HG03342 (cell line): Measurements from ENCODE around the gene CHKB.

Source experiments
- ATAC-seq: cut with Tn5 transposase; IDR thresholded peaks from one replicate; pipeline ENCODE4 v1.9.1; 2021; ENCODE audit warnings: mild to moderate bottlenecking, moderate library complexity; ENCODE audit not compliant: unreplicated experiment

Gene CHKB

GRCh38 chr22:50575426-50575941 lies 7.2 kb downstream of the CHKB start:
- ATAC-seq, result no peak

GRCh38 chr22:50574383-50574755 lies 8.3 kb downstream of the CHKB start:
- ATAC-seq, result no peak

GRCh38 chr22:50573491-50574382 lies 8.9 kb downstream of the CHKB start:
- ATAC-seq, result no peak

DNA sequence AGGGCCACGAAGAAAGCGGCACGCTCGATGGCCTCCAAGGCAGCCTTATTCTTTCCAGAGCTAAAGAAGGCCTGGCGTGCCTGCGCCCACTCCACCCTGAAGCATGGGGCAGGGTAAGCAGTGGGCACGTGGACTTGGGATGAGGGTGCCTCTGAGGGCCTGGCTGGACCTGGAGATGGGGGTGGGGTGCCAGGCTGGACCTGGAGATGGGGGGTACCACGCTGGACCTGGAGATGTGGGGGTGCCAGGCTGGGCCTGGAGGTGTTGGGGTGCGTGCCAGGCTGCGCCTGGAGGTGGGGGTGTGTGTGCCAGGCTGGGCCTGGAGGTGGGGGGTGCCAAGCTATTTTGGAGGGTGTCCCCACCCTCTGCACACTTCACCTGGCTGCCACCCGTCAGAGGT lies 9.7 kb downstream of the CHKB start:
- ATAC-seq, result no peak

GRCh38 chr22:50571264-50572175 lies 11.1 kb downstream of the CHKB start:
- ATAC-seq, result no peak

DNA sequence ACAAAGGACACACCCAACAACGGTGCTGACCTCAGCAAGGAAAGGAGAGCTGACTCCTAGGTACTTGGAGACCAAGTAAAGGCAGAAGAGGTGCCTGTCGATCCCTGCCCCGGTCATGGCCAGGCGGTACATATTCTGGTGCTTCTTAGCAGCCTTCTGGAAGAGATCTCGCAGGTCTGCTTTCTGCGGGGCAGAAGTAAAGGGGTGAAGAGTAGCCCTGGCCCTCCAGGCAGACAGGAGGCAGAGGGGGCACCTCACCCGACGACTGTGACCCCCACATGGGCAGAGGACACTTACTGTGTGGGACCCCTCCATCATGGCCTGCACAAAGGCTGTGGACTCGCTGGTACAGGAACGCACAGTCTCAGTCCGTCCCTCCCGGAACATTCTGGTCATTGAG lies 11.8 kb downstream of the CHKB start:
- ATAC-seq, result no peak

DNA sequence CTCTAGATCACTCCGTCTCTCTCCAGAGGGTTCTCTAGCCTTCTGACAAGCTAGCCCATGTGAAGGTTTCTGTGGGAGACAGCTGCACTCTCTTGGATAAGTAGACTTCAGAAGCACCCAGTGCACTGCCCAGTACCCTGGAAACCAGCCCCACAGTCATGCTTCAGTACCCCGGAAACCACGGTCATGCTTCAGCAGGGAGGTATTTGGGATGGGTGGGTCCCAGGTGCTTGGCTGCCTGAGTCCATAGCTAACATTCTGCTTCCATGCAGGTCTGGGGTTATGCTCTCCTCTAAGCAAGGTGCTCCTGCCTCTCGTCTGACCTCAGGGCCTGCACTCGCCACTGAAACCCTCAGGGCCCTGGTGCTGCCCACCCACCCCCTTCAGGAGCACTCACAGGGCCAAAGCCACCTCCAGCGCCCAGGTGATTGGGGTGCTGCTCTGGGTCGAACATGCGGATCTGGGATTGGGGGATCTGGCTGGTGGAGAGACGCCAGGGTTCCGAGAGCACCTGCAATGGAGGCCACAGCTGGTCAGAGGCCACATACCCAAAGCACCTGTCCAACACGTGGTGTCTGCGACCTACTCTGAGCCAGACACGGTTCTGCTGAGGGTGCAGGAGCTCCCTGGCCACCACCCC lies 12.6 kb downstream of the CHKB start:
- no peak for ATAC-seq

- no peak for ATAC-seq
Measured at GRCh38 chr22:50569041-50569459, 13.6 kb downstream of the CHKB start.

- no peak for ATAC-seq
Measured at GRCh38 chr22:50568626-50569025, 14.0 kb downstream of the CHKB start.

DNA sequence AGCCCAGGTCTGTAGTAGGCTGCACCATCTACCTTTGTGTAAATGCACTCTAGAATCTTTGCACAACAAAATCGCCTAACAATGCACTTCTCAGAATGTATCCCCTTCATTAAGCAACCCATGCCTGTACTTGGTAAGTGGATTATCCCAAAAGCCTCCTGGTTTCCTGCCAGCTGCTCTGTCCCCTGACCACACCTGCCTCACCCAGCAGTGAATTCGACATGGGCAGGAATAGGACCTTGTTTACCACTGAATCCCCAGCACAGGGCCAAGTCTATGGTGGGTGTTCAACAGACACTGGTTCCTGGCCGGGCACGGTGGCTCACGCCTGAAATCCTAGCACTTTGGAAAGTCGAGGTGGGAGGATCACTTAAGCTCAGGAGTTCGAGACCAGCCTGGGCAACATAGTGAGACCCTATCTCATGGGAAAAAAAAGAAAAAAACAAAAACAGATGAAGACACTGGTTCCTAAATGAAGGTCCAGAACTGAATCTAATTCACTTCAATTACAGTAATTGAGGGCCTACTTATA lies 14.9 kb downstream of the CHKB start:
- no peak for ATAC-seq

DNA sequence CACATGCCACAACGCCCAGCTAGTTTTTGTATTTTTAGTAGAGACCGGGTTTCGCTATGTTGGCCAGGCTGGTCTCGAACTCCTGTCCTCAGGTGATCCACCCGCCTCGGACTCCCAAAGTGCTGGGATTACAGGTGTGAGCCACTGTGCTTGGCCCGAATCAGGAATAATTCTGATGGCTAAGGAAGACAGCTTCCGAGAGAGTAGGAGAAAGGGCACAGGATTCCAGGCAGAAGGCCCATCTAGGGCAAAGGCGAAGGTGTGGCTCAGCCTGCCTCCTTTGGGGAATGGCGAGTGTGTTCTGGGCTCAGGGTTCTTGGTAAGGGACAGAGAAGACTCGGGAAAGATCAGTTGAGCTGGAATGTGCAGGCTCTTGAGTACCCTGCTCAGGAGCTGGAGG lies 18.4 kb downstream of the CHKB start:
- no peak for ATAC-seq

DNA sequence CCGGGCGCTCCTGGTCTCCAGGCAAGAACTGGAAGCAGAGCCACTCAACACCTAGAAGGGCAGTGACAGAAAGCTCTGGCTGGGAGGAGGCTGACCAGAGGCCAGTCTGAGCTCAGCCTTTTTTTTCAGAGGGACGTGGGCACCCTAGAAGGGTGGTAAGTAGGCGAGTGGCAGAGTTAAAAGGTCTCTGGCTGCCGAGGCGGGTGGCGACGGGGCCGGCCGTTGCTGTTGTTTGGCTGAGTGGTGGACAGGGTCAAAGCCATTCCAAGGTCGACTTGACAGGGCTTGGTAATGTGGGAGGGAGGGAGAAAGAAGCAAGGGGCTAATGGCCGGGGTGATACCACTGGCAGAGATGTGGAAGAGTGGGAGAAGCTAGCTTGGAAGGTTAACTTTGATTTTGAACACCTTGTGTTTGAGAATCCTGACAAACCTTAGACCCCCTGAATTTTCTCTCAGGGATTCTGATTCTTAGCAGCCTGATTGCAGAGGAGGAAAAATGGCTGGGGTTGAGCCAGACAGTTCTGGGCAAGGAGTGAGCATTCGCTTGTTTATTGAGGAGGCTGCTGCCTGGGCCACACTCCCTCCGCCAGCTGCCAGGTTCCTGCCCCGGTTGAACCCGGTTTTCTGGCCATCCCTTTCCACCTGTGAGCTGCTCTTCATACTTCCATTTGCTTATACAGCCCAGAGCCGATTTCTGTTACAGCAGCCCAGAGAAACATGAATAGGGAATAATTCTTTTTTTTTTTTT lies 19.1 kb downstream of the CHKB start:
- ATAC-seq, result peak; percentile 17

DNA sequence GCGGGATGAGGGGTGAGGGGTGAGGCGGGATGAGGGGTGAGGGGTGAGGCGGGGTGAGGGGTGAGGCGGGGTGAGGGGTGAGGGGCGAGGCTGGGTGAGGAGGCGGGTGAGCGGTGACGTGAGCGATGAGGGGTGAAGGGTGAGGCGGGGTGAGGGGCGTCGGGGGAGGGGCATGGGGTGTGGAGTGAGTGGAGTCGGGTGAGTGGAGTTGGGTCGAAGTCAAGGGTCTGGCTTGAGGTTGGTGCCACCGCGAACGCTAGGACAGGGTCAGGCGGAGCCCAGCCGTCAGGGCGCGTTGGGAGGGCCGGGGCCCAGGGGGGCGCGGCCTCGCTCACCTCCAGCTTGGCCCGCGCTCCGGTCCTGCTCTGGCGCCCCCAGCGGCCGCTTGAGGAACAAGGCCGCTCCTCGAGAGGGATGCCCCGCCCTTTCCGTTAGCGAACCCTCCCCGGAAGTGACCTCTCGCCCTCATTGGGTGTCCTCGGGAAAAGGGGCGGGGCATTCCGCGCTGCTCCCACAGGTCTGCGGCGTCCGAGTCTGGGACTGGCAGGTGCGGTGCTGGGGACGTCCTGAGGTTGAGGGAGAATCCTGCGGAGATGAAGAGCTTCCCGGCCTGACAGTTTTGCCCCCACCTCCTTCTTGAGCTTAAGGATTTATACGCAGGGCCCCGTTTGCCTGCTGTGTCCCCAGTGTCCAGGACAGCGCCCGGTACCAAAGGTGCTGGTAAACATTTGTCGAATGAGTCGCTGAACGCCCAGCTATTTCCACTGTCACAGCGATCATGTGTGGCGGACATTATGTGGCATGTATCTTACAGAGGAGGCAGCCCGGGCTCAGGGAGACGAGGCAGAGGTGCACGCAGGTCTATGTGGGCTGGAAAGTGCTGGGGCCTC lies 19.9 kb downstream of the CHKB start, which contains the start of gene SYCE3:
Gene SYCE3, minus strand, starts transcription at position 397 of the 890 bp plus-strand sequence. CDS start 6,514 bp downstream, outside the sequence.
- peak; percentile 79 for ATAC-seq

DNA sequence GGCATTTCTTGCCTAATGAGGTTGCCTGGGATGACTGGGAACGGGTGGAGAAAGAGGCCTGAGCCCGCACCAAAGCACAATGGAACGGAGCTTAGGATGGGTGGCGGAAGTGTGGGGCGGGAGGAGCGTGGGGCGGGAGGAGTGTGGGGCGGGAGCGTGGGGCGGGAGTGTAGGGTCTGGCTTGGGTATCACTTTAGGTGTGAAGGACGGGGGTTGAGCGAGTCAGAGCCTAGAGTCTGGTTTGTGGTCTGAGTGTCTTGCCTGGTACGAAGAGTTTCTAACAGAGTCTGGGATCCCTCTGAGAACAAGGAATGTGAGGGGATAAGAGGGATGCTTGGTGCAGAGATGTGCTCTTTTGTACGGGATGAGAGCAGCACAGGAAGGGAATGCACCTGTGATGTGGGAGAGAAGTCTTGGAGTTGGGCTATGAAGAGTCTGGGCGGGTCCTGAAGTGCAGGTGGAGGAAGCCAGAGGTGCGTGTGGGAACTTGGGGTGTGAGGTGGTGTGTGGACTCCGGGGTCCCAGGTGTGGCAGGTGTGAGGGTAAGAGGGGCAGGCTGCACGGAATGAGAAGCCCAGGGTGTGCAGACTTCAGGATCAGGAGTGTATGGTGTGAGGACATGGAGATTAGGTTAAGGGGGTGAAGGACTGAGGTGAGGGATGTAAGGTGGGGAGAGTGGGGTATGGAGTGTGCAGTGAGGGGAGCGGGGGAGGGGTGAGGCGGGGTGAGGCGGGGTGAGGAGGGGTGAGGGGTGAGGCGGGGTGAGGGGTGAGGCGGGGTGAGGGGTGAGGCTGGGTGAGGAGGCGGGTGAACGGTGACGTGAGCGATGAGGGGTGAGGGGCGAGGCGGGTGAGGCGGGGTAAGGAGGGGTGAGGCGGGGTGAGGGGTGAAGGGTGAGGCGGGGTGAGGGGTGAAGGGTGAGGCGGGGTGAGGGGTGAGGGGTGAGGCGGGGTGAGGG lies 21.0 kb downstream of the CHKB start:
- no peak for ATAC-seq

DNA sequence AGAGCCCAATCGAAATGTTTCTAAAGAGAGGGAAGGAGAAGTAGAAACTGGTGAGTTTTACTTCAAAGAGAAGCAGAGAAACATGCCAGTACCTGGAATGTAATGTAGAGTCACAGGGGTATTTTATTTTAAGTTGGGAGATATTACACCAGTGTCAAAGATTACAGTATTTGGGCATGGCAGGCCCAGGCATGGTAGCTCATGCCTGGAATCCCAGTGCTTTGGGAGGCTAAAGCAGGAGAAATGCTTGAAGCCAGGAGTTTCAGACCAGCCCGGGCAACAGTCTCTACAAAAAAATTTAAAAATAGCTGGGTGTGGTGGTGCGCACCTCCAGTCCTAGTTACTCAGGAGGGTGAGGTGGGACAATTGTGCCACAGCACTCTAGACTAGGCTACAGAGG lies 22.6 kb downstream of the CHKB start:
- ATAC-seq, result no peak

DNA sequence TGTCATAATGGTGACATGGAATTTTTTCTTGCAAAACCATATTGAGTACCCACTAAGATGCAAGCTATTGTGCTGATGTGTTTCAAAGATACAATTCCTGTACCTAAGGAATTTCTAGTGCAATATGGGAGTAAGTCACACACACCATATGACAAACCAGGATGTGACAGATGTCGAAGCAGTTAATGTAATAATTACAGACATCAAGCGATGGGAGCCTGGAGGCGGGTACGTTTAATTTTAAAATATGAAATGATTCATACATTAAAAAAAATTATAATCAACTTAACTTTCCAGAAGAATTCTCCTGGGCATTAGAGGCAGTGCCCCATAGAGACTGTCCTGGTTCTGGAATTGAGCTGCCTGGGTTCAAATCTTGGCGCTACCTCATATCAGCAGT lies 25.9 kb downstream of the CHKB start:
- no peak for ATAC-seq

DNA sequence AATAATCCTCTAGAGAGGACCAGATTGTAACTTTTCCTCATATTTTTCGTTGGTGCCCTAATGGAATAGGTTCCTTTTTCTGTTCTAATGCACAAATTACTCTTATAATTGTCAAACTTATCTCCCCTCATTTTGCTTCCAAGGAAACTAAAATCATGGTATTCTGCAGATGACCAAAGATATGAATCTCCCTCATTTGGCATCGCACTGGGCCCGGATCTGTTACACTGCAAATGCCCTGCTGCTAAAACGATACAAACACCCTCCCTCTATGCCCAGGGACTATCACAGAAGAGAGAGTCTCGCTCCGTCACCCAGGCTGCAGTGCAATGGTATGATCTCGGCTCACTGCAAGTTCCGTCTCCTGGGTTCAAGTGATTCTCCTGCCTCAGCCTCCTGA lies 29.3 kb downstream of the CHKB start:
- no peak for ATAC-seq
